HEK293 (cell line): ENCODE data around the gene CISD1.

ENCODE experiments used
- CTCF ChIA-PET: fragments of 350-600 bp; formaldehyde crosslinking; extraction: SDS; loops from one replicate; lab custom pipeline; 2021; ENCODE audit warnings: antibody characterized with exemption; lab: Yijun Ruan, JAX
- POLR2A ChIA-PET: fragments of 300-600 bp; formaldehyde crosslinking; extraction: SDS; loops from one replicate; lab custom pipeline; 2020; ENCODE audit warnings: antibody characterized with exemption, inconsistent platforms; lab: Yijun Ruan, JAX
- H3K27ac ChIP-seq: fragments of 200-500 bp; sonication (Bioruptor generic); 2 replicates; pipeline ENCODE4 v1.5.1; 2014; ENCODE audit warnings: low read depth, low read length, control low read depth, inconsistent platforms; ENCODE audit errors: extremely low read depth
- H3K36me3 ChIP-seq, 2 experiments: fragments of 200-500 bp in 1 of 2; sonication (Bioruptor generic) in 1 of 2; 1 replicate in 1 of 2; 2 replicates in 1 of 2; pipeline ENCODE4 v1.5.1; 2014 to 2017; ENCODE audit warnings: inconsistent platforms in 2 of 2, low read length in 2 of 2; ENCODE audit not compliant: control insufficient read depth in 2 of 2, insufficient read depth in 1 of 2
- H3K4me1 ChIP-seq: fragments of 200-500 bp; sonication (Bioruptor generic); 2 replicates; pipeline ENCODE4 v1.5.1; 2014; ENCODE audit warnings: mild to moderate bottlenecking, low read length, inconsistent platforms; ENCODE audit not compliant: control insufficient read depth, insufficient read depth
- H3K4me3 ChIP-seq: 2 replicates; pipeline ENCODE4 v1.5.1; 2011; ENCODE audit warnings: low read depth, mild to moderate bottlenecking, control low read depth, low read length, moderate library complexity
- H3K9me3 ChIP-seq: fragments of 200-500 bp; sonication (Bioruptor generic); 2 replicates; pipeline ENCODE4 v1.5.1; 2014; ENCODE audit warnings: low read depth, low read length, inconsistent platforms; ENCODE audit not compliant: control insufficient read depth, insufficient read depth
- BCL11A ChIP-seq: fragments of 450-650 bp; formaldehyde crosslinking; IDR thresholded peaks from 2 replicates; pipeline ENCODE4 v1.5.1; 2016; ENCODE audit warnings: low read depth, missing biosample characterization, missing genetic modification characterization
- BCL11B ChIP-seq: fragments of 450-650 bp; formaldehyde crosslinking; IDR thresholded peaks from 2 replicates; pipeline ENCODE4 v1.5.1; 2016; ENCODE audit warnings: low read depth, missing biosample characterization, missing genetic modification characterization
- EGR2 ChIP-seq: fragments of 450-650 bp; formaldehyde crosslinking; IDR thresholded peaks from 2 replicates; pipeline ENCODE4 v1.5.1; 2016; ENCODE audit warnings: low read depth, missing biosample characterization, missing genetic modification characterization
- KLF1 ChIP-seq: fragments of 450-650 bp; formaldehyde crosslinking; IDR thresholded peaks from 2 replicates; pipeline ENCODE4 v1.5.1; 2016; ENCODE audit warnings: missing biosample characterization, missing genetic modification characterization
- KLF7 ChIP-seq: fragments of 450-650 bp; formaldehyde crosslinking; IDR thresholded peaks from 2 replicates; pipeline ENCODE4 v1.5.1; 2016; ENCODE audit warnings: missing biosample characterization, missing genetic modification characterization, borderline replicate concordance
- KLF9 ChIP-seq: fragments of 450-650 bp; formaldehyde crosslinking; IDR thresholded peaks from 2 replicates; pipeline ENCODE4 v1.5.1; 2016; ENCODE audit warnings: missing biosample characterization, missing genetic modification characterization, low read depth
- OSR2 ChIP-seq: fragments of 450-650 bp; formaldehyde crosslinking; IDR thresholded peaks from 2 replicates; pipeline ENCODE4 v1.5.1; 2016; ENCODE audit warnings: missing biosample characterization, missing genetic modification characterization
- PATZ1 ChIP-seq: fragments of 450-650 bp; formaldehyde crosslinking; IDR thresholded peaks from 2 replicates; pipeline ENCODE4 v1.5.1; 2016; ENCODE audit warnings: missing biosample characterization, missing genetic modification characterization
- SCRT1 ChIP-seq: fragments of 450-650 bp; formaldehyde crosslinking; IDR thresholded peaks from 2 replicates; pipeline ENCODE4 v1.5.1; 2016; ENCODE audit warnings: missing biosample characterization, missing genetic modification characterization, borderline replicate concordance
- SCRT2 ChIP-seq: fragments of 450-650 bp; formaldehyde crosslinking; IDR thresholded peaks from 2 replicates; pipeline ENCODE4 v1.5.1; 2016; ENCODE audit warnings: missing biosample characterization, missing genetic modification characterization
- TCF7L2 ChIP-seq: IDR thresholded peaks from 2 replicates; pipeline ENCODE4 v1.6.1; 2011; ENCODE audit warnings: low read depth, mild to moderate bottlenecking, inconsistent platforms, low read length, moderate library complexity, borderline replicate concordance
- WT1 ChIP-seq: fragments of 450-650 bp; formaldehyde crosslinking; IDR thresholded peaks from 2 replicates; pipeline ENCODE4 v1.5.1; 2016; ENCODE audit warnings: missing biosample characterization, missing genetic modification characterization
- YY1 ChIP-seq: fragments of 450-650 bp; formaldehyde crosslinking; IDR thresholded peaks from 2 replicates; pipeline ENCODE4 v1.5.1; 2018; ENCODE audit warnings: missing biosample characterization, missing genetic modification characterization
- ZBTB44 ChIP-seq: fragments of 450-650 bp; IDR thresholded peaks from 2 replicates; pipeline ENCODE4 v1.5.1; 2018; ENCODE audit warnings: missing biosample characterization, mild to moderate bottlenecking, missing genetic modification characterization
- ZEB2 ChIP-seq: fragments of 450-650 bp; formaldehyde crosslinking; IDR thresholded peaks from 2 replicates; pipeline ENCODE4 v1.5.1; 2016; ENCODE audit warnings: missing biosample characterization, missing genetic modification characterization
- ZFHX2 ChIP-seq: fragments of 450-650 bp; formaldehyde crosslinking; conservative IDR thresholded peaks from 2 replicates; pipeline ENCODE4 v1.5.1; 2016; ENCODE audit warnings: missing biosample characterization, missing genetic modification characterization
- ZNF174 ChIP-seq: fragments of 450-650 bp; formaldehyde crosslinking; IDR thresholded peaks from 2 replicates; pipeline ENCODE4 v1.5.0; 2017; ENCODE audit warnings: missing biosample characterization, mild to moderate bottlenecking, missing genetic modification characterization
- ZNF335 ChIP-seq: fragments of 450-650 bp; formaldehyde crosslinking; conservative IDR thresholded peaks from 2 replicates; pipeline ENCODE4 v1.5.1; 2016; ENCODE audit warnings: missing biosample characterization, missing genetic modification characterization
- ZNF362 ChIP-seq: fragments of 450-650 bp; formaldehyde crosslinking; IDR thresholded peaks from 2 replicates; pipeline ENCODE4 v1.5.1; 2016; ENCODE audit warnings: missing biosample characterization, missing genetic modification characterization
- ZNF449 ChIP-seq: fragments of 450-650 bp; formaldehyde crosslinking; IDR thresholded peaks from 2 replicates; pipeline ENCODE4 v1.5.1; 2017; ENCODE audit warnings: missing biosample characterization, mild to moderate bottlenecking, missing genetic modification characterization, moderate library complexity
- ZNF624 ChIP-seq: fragments of 450-650 bp; formaldehyde crosslinking; IDR thresholded peaks from 2 replicates; pipeline ENCODE4 v1.5.1; 2017; ENCODE audit warnings: missing biosample characterization, missing genetic modification characterization
- ZNF658 ChIP-seq: fragments of 450-650 bp; formaldehyde crosslinking; IDR thresholded peaks from 2 replicates; pipeline ENCODE4; 2016; ENCODE audit warnings: missing biosample characterization, missing genetic modification characterization
- ZNF704 ChIP-seq: fragments of 450-650 bp; formaldehyde crosslinking; IDR thresholded peaks from 2 replicates; pipeline ENCODE4 v1.5.1; 2016; ENCODE audit warnings: missing biosample characterization, missing genetic modification characterization
- ZSCAN4 ChIP-seq: fragments of 450-650 bp; formaldehyde crosslinking; IDR thresholded peaks from 2 replicates; pipeline ENCODE4 v1.5.1; 2017; ENCODE audit warnings: missing biosample characterization, missing genetic modification characterization
- TF ChIP-seq, protein P1 (sequence below): fragments of 450-650 bp; formaldehyde crosslinking; IDR thresholded peaks from 2 replicates; pipeline ENCODE4 v1.5.1; 2016; ENCODE audit warnings: missing biosample characterization, missing genetic modification characterization
- TF ChIP-seq, protein P2 (sequence below): fragments of 450-650 bp; formaldehyde crosslinking; IDR thresholded peaks from 2 replicates; pipeline ENCODE4 v1.5.1; 2016; ENCODE audit warnings: missing biosample characterization, missing genetic modification characterization

Gene CISD1

GRCh38 chr10:58268454-58268945, 462 bp upstream of the CISD1 start:
- POLR2A ChIA-PET = interaction anchor here (0.7 to 2.0 kb wide), 10 partner anchors 9 to 245 kb away, joined by 3 to 13 read pairs (median 4); partner anchors contain the start of genes BICC1 and UBE2D1
- CTCF ChIA-PET = interaction anchor here (0.6 to 2.7 kb wide), 8 partner anchors 16 to 155 kb away, joined by 3 to 10 read pairs (median 3); no protein-coding TSS in a partner anchor
- no peaks in the 10 kb centered on the region for H3K9me3 ChIP-seq
- H3K4me1 ChIP-seq = peaks cover 6% of the 10 kb centered on the region; the same call in 1 of the 2 replicates
- peak overlapping the region; percentile 64 for H3K4me3 ChIP-seq
- H3K27ac ChIP-seq = peak overlapping the region; percentile 85
- no peaks in the 10 kb centered on the region for H3K36me3 ChIP-seq
- TF ChIP-seq OSR2 = peak; percentile 80
- TF ChIP-seq SCRT1 (tag by site-specific recombination) = peak; percentile 92
- peak; percentile 69 for TF ChIP-seq SCRT2 (tag by site-specific recombination)
- peak; percentile 60 for TF ChIP-seq ZEB2 (tag by site-specific recombination)
- TF ChIP-seq TCF7L2 = no peak
- TF ChIP-seq ZNF624 (tag by site-specific recombination) = no peak
- TF ChIP-seq ZNF449 (tag by site-specific recombination) = no peak
- TF ChIP-seq ZNF174 (tag by site-specific recombination) = no peak
- TF ChIP-seq KLF9 = no peak
- TF ChIP-seq KLF7 = 0 out of 2 replicates have a peak, but pooled peaks have one; percentile 22
- peak; percentile 12; the same call in 1 of the 2 replicates for TF ChIP-seq ZNF335 (tag by site-specific recombination)
- TF ChIP-seq, protein P1, sequence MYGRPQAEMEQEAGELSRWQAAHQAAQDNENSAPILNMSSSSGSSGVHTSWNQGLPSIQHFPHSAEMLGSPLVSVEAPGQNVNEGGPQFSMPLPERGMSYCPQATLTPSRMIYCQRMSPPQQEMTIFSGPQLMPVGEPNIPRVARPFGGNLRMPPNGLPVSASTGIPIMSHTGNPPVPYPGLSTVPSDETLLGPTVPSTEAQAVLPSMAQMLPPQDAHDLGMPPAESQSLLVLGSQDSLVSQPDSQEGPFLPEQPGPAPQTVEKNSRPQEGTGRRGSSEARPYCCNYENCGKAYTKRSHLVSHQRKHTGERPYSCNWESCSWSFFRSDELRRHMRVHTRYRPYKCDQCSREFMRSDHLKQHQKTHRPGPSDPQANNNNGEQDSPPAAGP (tag by site-specific recombination) = 0 out of 2 replicates have a peak, but pooled peaks have one; percentile 5
- TF ChIP-seq BCL11B (tag by site-specific recombination) = peak; percentile 9; the same call in 1 of the 2 replicates
- no peak for TF ChIP-seq ZSCAN4 (tag by site-specific recombination)
- no peak for TF ChIP-seq BCL11A (tag by site-specific recombination)
- TF ChIP-seq ZFHX2 (tag by site-specific recombination) = peak; percentile 50
- TF ChIP-seq ZNF362 (tag by site-specific recombination) = 0 out of 2 replicates have a peak, but pooled peaks have one; percentile 24
- TF ChIP-seq, protein P2, sequence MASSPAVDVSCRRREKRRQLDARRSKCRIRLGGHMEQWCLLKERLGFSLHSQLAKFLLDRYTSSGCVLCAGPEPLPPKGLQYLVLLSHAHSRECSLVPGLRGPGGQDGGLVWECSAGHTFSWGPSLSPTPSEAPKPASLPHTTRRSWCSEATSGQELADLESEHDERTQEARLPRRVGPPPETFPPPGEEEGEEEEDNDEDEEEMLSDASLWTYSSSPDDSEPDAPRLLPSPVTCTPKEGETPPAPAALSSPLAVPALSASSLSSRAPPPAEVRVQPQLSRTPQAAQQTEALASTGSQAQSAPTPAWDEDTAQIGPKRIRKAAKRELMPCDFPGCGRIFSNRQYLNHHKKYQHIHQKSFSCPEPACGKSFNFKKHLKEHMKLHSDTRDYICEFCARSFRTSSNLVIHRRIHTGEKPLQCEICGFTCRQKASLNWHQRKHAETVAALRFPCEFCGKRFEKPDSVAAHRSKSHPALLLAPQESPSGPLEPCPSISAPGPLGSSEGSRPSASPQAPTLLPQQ (tag by site-specific recombination) = no peak
- 0 out of 2 replicates have a peak, but pooled peaks have one; percentile 0 for TF ChIP-seq WT1 (tag by site-specific recombination)
- TF ChIP-seq YY1 (tag by site-specific recombination) = peak; percentile 12; the same call in 1 of the 2 replicates
- TF ChIP-seq PATZ1 (tag by site-specific recombination) = peak; percentile 35
- TF ChIP-seq KLF1 (tag by site-specific recombination) = peak; percentile 70; the same call in 1 of the 2 replicates
- no peak for TF ChIP-seq ZNF658 (tag by site-specific recombination)
- no peak for TF ChIP-seq ZNF704 (tag by site-specific recombination)
- peak; percentile 10; the same call in 1 of the 2 replicates for TF ChIP-seq ZBTB44
- peak; percentile 60; the same call in 1 of the 2 replicates for TF ChIP-seq EGR2 (tag by site-specific recombination)
